Testis (tissue), 3 donors: ENCODE results near the gene KLF9. TPM values are rescaled to one million over a fixed set of nuclear protein-coding genes. Genes with fewer than 3 reads are reported as not detected.

Source experiments
- DNase-seq: peaks from one replicate; pipeline ENCODE4 v3.0.0-alpha.2; 2019
- H3K27ac ChIP-seq, 2 donors: fragments of 200-600 bp; sonication (generic); one replicate each; pipeline ENCODE4 v1.5.1; 2019
- H3K27me3 ChIP-seq: fragments of 200-600 bp; sonication (generic); one replicate; pipeline ENCODE4 v1.5.1; 2019
- H3K36me3 ChIP-seq: fragments of 200-600 bp; sonication (generic); one replicate; pipeline ENCODE4 v1.5.1; 2017; ENCODE audit warnings: low read depth; ENCODE audit errors: missing control alignments
- H3K4me1 ChIP-seq: fragments of 200-600 bp; sonication (generic); one replicate; pipeline ENCODE4 v1.5.1; 2019
- H3K4me3 ChIP-seq, 2 donors: fragments of 200-600 bp; sonication (generic); one replicate each; pipeline ENCODE4 v1.5.1; 2017 to 2019
- H3K9me3 ChIP-seq: fragments of 200-600 bp; sonication (generic); one replicate; pipeline ENCODE4 v1.5.1; 2017
- CTCF ChIP-seq, 3 experiments: fragments of 450-650 bp in 2 of 3; fragments of 200-600 bp in 1 of 3; sonication (generic) in 1 of 3; IDR thresholded peaks; one replicate each; pipeline ENCODE4 v1.5.1; 2016 to 2019; ENCODE audit warnings: antibody characterized with exemption in 3 of 3, mild to moderate bottlenecking in 2 of 3, moderate library complexity in 1 of 3
- POLR2A ChIP-seq: fragments of 450-650 bp; IDR thresholded peaks from one replicate; pipeline ENCODE4 v1.6.1; 2017; ENCODE audit warnings: antibody characterized with exemption, mild to moderate bottlenecking, moderate library complexity
- WGBS, 2 donors: methylation state at CpG; one replicate each; pipeline ENCODE4 v1.1.5; 2018; 5-methylcytosine and 5-hydroxymethylcytosine counted together
- intact Hi-C: fragments of 100-400 bp; cut with DNase I; formaldehyde crosslinking; loops from one replicate; pipeline ENCODE4 v1.15.1; 2023; ENCODE audit warnings: low total_unique reads
- polyA plus RNA-seq: library from polyadenylated mRNA; stranded (reverse); fragments of 350-450 nt; fragmentation: Illumina TruSeq; extraction: RNeasy Lipid Tissue Mini Kit (QIAGEN cat#74804); gene quantifications from one replicate; pipeline ENCODE4 v1.2.3, GENCODE V29; 2014; ENCODE audit warnings: low read depth, low replicate concordance; ENCODE audit not compliant: insufficient read depth
- total RNA-seq, 2 donors: library from RNA; depleted of rRNA; stranded (reverse); fragments of >200 nt; gene quantifications; one replicate each; pipeline ENCODE4 v1.2.3, GENCODE V29; 2016

The KLF9 gene
- total and polyA plus RNA-seq, 3 donors from 2014 or later = 11.8 to 47.9 (median 39.8) TPM

- Histone ChIP-seq H3K4me1 (no peaks in the 10 kb centered on the region), H3K9me3 (no peaks in the 10 kb centered on the region), H3K27ac (no peak overlapping the region), H3K27me3 (no peaks in the 10 kb centered on the region), H3K36me3 (no peaks in the 10 kb centered on the region), H3K4me3 (no peak overlapping the region)
- 55 to 62% methylated on average over 6 to 7 of the region's 7 CpGs for WGBS, 2 donors
- DNase-seq = no peak
- TF ChIP-seq CTCF (IDR thresholded peaks at IDR 0.05) (no peak), POLR2A (no peak)
- intact Hi-C loops = no loop called here
Measured at GRCh38 chr9:70455993-70456704, 41.7 kb upstream of the KLF9 start.

GRCh38 chr9:70452365-70452764, 37.9 kb upstream of the KLF9 start:
- H3K36me3 ChIP-seq = no peaks in the 10 kb centered on the region
- no peaks in the 10 kb centered on the region for H3K4me1 ChIP-seq
- H3K4me3 ChIP-seq = no peak overlapping the region
- intact Hi-C loops = no loop called here
- 94 to 98% methylated on average over 3 of the region's 3 CpGs for WGBS, 2 donors
- DNase-seq = no peak
- H3K27ac ChIP-seq = no peak overlapping the region
- H3K27me3 ChIP-seq = no peaks in the 10 kb centered on the region
- TF ChIP-seq POLR2A (no peak), CTCF (IDR thresholded peaks at IDR 0.05) (no peak)
- H3K9me3 ChIP-seq = no peaks in the 10 kb centered on the region

- Histone ChIP-seq H3K4me3 (no peak overlapping the region), H3K27me3 (no peaks in the 10 kb centered on the region), H3K9me3 (no peaks in the 10 kb centered on the region), H3K27ac (no peak overlapping the region), H3K36me3 (no peaks in the 10 kb centered on the region), H3K4me1 (no peaks in the 10 kb centered on the region)
- no peak for DNase-seq
- WGBS, 2 donors = 78 to 84% methylated on average over 5 of the region's 5 CpGs
- intact Hi-C loops = no loop called here
- TF ChIP-seq POLR2A (no peak), CTCF (IDR thresholded peaks at IDR 0.05) (no peak)
Measured at GRCh38 chr9:70451765-70452164, 37.3 kb upstream of the KLF9 start.

GRCh38 chr9:70450738-70451137, 36.3 kb upstream of the KLF9 start:
- H3K4me1 ChIP-seq = no peaks in the 10 kb centered on the region
- WGBS, 2 donors = 77 to 82% methylated on average over 5 of the region's 5 CpGs
- DNase-seq = no peak
- H3K9me3 ChIP-seq = no peaks in the 10 kb centered on the region
- TF ChIP-seq CTCF (IDR thresholded peaks at IDR 0.05) (no peak), POLR2A (no peak)
- H3K27ac ChIP-seq = no peak overlapping the region
- H3K4me3 ChIP-seq = no peak overlapping the region
- H3K36me3 ChIP-seq = no peaks in the 10 kb centered on the region
- intact Hi-C loops = no loop called here
- H3K27me3 ChIP-seq = no peaks in the 10 kb centered on the region

GRCh38 chr9:70449461-70449860, 35.0 kb upstream of the KLF9 start:
- intact Hi-C loops = no loop called here
- H3K36me3 ChIP-seq = no peaks in the 10 kb centered on the region
- no peak overlapping the region for H3K4me3 ChIP-seq
- H3K4me1 ChIP-seq = no peaks in the 10 kb centered on the region
- H3K27ac ChIP-seq = no peak overlapping the region
- no peak for TF ChIP-seq POLR2A
- TF ChIP-seq CTCF (IDR thresholded peaks at IDR 0.05) = no peak
- H3K27me3 ChIP-seq = no peaks in the 10 kb centered on the region
- no peak for DNase-seq
- H3K9me3 ChIP-seq = no peaks in the 10 kb centered on the region
- WGBS, 2 donors = 72 to 89% methylated on average over 2 of the region's 2 CpGs
